OCI-LY3 (cell line): Measurements from ENCODE around the gene BOC.

ENCODE experiments used
- H2AFZ ChIP-seq: fragments of 200-600, 300-600 bp; shearing (Covaris generic); 2 replicates; pipeline ENCODE4 v1.6.0; 2014; ENCODE audit warnings: antibody characterized with exemption, low read depth, low read length
- H3K27ac ChIP-seq: fragments of 200-600, 300-600 bp; sonication (generic); 2 replicates; pipeline ENCODE4 v1.5.1; 2014; ENCODE audit warnings: mild to moderate bottlenecking, low read length, moderate library complexity, mixed read lengths
- H3K27me3 ChIP-seq: fragments of 200-600, 300-600 bp; sonication (generic); 2 replicates; pipeline ENCODE4 v1.6.1; 2014; ENCODE audit warnings: low read depth, low read length, mixed read lengths
- H3K36me3 ChIP-seq: fragments of 200-600, 300-600 bp; sonication (generic); replicated peaks from 2 replicates; pipeline ENCODE3; 2014; ENCODE audit warnings: low read depth, low read length, mixed read lengths
- H3K4me1 ChIP-seq: fragments of 300-600, 200-600 bp; sonication (generic); 2 replicates; pipeline ENCODE4 v1.6.1; 2014; ENCODE audit warnings: low read length, mixed read lengths
- H3K4me2 ChIP-seq: fragments of 200-600, 300-600 bp; sonication (generic); 2 replicates; pipeline ENCODE4 v1.6.1; 2014; ENCODE audit warnings: low read length, mixed read lengths
- H3K4me3 ChIP-seq: fragments of 300-600, 200-600 bp; sonication (generic); 2 replicates; pipeline ENCODE4 v1.5.1; 2014; ENCODE audit warnings: antibody characterized with exemption, mild to moderate bottlenecking, low read length, moderate library complexity
- H3K79me2 ChIP-seq: fragments of 300-600, 200-600 bp; shearing (Covaris generic); 2 replicates; pipeline ENCODE4 v1.6.1; 2014; ENCODE audit warnings: mild to moderate bottlenecking, low read length, mixed read lengths
- H3K9ac ChIP-seq: fragments of 300-600, 200-600 bp; shearing (Covaris generic); 2 replicates; pipeline ENCODE4 v1.6.0; 2014; ENCODE audit warnings: mild to moderate bottlenecking, low read length, moderate library complexity
- H3K9me3 ChIP-seq: fragments of 200-600, 300-600 bp; shearing (Covaris generic); 2 replicates; pipeline ENCODE4 v1.6.1; 2014; ENCODE audit warnings: low read length, mixed read lengths; ENCODE audit not compliant: insufficient read depth
- H4K20me1 ChIP-seq: fragments of 200-600, 300-600 bp; sonication (generic); 2 replicates; pipeline ENCODE4 v1.6.1; 2016; ENCODE audit warnings: low read length, mixed read lengths; ENCODE audit not compliant: insufficient read depth
- CTCF ChIP-seq: fragments of 200-600, 300-600 bp; sonication (generic); IDR thresholded peaks from 2 replicates; pipeline ENCODE4 v1.5.1; 2014; ENCODE audit warnings: antibody characterized with exemption, low read length, low read depth
- EZH2phosphoT487 ChIP-seq: fragments of 200-600 bp; shearing (Covaris generic); IDR thresholded peaks from 2 replicates; pipeline ENCODE4 v1.6.1; 2018; ENCODE audit warnings: antibody characterized with exemption, mixed run types, low read depth

The BOC gene

GRCh38 chr3:113245761-113246161 is 34.4 kb downstream of the BOC start:
- H3K9me3 ChIP-seq: no peaks in the 10 kb centered on the region
- TF ChIP-seq EZH2phosphoT487 (no peak), CTCF (no peak)
- H3K4me2 ChIP-seq: no peak overlapping the region
- H4K20me1 ChIP-seq: no peaks in the 10 kb centered on the region
- no peak overlapping the region for H3K27ac ChIP-seq
- H3K36me3 ChIP-seq: no peaks in the 10 kb centered on the region
- H3K79me2 ChIP-seq: no peaks in the 10 kb centered on the region
- H3K4me1 ChIP-seq: no peaks in the 10 kb centered on the region
- no peaks in the 10 kb centered on the region for H3K27me3 ChIP-seq
- H3K9ac ChIP-seq: no peak overlapping the region
- H3K4me3 ChIP-seq: no peak overlapping the region
- H2AFZ ChIP-seq: no peak overlapping the region

GRCh38 chr3:113247068-113247467 is 35.7 kb downstream of the BOC start:
- Histone ChIP-seq H3K36me3 (no peaks in the 10 kb centered on the region), H2AFZ (no peak overlapping the region), H3K4me3 (no peak overlapping the region), H4K20me1 (no peaks in the 10 kb centered on the region), H3K4me1 (no peaks in the 10 kb centered on the region), H3K79me2 (no peaks in the 10 kb centered on the region), H3K9me3 (no peaks in the 10 kb centered on the region), H3K27ac (no peak overlapping the region), H3K9ac (no peak overlapping the region), H3K27me3 (no peaks in the 10 kb centered on the region), H3K4me2 (no peak overlapping the region)
- TF ChIP-seq CTCF: no peak
- TF ChIP-seq EZH2phosphoT487: no peak

GRCh38 chr3:113247675-113248458 is 36.5 kb downstream of the BOC start:
- Histone ChIP-seq H3K9ac (no peak overlapping the region), H3K36me3 (no peaks in the 10 kb centered on the region), H3K79me2 (no peaks in the 10 kb centered on the region), H4K20me1 (no peaks in the 10 kb centered on the region), H3K4me1 (no peaks in the 10 kb centered on the region), H3K9me3 (no peaks in the 10 kb centered on the region), H3K4me3 (no peak overlapping the region), H3K27ac (no peak overlapping the region), H3K4me2 (no peak overlapping the region), H3K27me3 (no peaks in the 10 kb centered on the region), H2AFZ (no peak overlapping the region)
- TF ChIP-seq EZH2phosphoT487: no peak
- no peak for TF ChIP-seq CTCF

- Histone ChIP-seq H3K4me1 (peaks cover 7% of the 10 kb centered on the region), H3K27me3 (no peaks in the 10 kb centered on the region), H3K9me3 (no peaks in the 10 kb centered on the region), H3K36me3 (no peaks in the 10 kb centered on the region), H3K4me3 (no peak overlapping the region), H3K9ac (no peak overlapping the region), H3K27ac (no peak overlapping the region), H3K4me2 (no peak overlapping the region), H2AFZ (no peak overlapping the region), H4K20me1 (no peaks in the 10 kb centered on the region), H3K79me2 (no peaks in the 10 kb centered on the region)
- TF ChIP-seq CTCF: no peak
- no peak for TF ChIP-seq EZH2phosphoT487
Measured at GRCh38 chr3:113249111-113249510, 37.8 kb downstream of the BOC start.
